Islet of Langerhans (tissue), 1 donor: ENCODE measurements around the gene CNOT8.
"Not testable (repeated sequence)": the region's sequence is repeated elsewhere in the genome, so short reads cannot be mapped to it uniquely, and the experiment has no call there.

Source experiments
- FAIRE-seq: peaks from one replicate; lab custom pipeline; 2011; peaks lifted over from hg19 to GRCh38; lab: Jason Lieb, UNC

Gene CNOT8

DNA sequence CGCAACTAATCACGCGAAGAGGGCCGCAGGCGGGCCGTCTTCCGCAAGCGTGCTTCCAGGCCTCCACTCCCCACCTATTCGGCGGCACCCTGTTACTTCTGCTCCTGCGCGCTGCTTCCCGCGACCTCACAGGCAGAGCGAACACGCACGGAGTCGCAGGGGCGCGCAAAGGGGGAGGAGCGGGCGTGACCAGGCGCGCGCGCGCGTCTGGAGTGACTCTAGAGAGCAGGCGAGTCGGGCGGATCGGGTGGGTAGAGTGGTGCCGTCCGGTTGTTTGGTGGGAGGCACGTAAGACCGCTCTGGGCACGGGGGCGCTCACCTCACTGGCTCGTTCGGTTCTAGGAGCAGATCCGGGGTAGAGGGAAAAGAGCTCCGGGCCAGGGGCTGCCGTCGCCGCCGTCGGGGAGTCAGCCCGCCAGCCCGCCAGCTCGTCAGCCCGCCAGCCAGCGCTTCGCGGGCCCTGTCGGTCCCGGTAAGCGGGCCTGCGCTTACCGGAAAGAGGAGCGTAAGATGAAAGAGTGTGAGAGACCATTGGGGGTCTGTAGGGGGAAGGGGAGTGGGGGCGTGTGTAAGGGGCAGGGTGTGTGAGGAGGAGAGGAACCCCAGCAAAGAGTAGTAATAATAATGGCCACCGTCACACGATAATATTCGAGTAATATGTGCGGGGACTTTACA is at the start of gene CNOT8:
CNOT8 (plus strand) TSS at position 331 of the 675 bp plus-strand sequence. CDS start 4,652 bp downstream, outside the sequence.
- no peak for FAIRE-seq

DNA sequence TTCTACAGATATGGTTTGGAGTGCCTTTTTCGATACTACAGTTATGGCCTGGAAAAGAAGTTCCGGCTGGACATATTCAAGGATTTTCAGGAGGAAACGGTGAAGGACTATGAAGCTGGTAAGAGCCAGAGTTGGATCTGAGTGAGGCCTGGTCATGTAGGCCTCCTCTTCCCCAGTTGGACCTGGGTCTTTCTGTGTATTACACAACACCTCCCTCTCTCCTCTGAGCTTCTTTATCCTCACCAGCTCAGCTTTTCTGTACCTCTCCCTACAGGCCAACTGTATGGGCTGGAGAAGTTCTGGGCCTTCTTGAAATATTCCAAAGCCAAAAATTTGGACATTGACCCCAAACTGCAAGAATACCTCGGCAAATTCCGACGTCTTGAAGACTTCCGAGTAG is 47.2 kb upstream of the CNOT8 start:
- no peak for FAIRE-seq

DNA sequence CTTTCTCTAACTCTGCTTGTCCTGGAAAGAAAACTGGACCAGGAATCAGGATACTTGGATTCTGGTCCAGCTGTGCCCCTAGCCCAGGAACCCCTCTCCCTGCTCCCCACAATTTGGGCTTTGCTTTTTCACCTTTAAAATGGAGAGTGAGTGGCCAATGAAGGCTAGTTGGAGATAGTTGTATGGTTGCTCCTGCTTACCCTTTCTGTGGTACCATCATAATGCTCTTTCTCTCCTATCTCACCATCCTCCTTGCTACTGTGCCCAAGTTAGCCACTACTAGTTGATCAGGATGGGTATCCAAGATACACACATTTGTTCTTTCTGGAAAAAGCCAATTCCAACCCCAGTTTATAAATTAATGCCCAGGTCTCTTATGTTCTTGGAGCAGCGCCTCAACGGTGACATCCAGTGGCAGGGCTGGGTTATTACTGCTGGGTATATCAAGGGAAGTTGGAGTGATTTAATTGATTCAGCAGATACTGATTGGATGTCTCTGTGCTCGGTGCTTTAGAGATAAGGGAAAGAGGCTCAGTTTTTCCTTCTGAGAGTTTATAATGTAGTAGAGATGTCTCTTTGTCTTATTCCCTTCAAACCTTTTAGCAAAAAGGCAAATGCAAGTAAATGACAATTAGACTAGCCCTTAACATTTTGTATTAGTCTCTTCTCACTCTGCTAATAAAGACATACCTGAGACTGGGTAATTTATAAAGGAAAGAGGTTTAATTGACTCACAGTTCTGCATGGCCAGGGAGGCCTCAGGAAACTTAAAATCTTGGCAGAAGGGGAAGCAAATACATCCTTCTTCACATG is 46.6 kb upstream of the CNOT8 start:
- no peak for FAIRE-seq

DNA sequence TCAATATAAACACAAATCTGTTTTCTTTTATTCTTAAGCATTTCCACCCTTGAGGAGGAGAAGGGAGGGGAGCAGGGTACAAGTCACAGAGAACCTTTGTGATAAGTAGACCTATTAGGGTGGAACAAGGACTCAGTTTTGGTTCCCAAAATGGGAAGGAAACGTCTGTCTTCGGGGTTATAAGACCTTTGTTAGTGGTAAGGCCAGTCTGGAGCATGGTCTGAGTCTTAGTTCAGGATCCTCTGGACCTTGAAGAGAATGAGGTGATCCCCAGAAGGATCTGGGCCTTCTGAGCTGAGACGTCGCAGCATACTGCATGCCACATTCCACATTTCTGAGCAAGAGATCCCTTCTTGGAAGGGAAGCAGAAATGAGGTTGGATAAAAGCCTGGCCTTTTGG is 45.3 kb upstream of the CNOT8 start:
- no peak for FAIRE-seq

DNA sequence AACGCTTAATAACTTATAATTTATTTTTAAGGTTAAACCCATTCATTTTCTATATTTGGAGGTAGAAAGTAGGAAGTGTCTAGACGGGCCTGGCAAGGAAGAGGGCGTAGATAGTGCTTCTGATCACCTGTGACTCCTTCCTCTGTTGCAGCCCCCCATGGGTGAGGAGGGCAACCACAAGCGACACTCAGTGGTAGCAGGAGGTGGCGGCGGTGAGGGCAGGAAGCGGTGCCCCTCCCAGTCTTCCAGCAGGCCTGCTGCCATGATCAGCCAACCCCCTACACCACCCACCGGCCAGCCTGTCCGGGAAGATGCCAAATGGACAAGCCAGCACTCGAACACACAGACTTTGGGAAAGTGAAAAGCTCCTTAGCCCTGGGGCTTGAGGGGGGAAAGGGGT is 44.7 kb upstream of the CNOT8 start:
- no peak for FAIRE-seq

DNA sequence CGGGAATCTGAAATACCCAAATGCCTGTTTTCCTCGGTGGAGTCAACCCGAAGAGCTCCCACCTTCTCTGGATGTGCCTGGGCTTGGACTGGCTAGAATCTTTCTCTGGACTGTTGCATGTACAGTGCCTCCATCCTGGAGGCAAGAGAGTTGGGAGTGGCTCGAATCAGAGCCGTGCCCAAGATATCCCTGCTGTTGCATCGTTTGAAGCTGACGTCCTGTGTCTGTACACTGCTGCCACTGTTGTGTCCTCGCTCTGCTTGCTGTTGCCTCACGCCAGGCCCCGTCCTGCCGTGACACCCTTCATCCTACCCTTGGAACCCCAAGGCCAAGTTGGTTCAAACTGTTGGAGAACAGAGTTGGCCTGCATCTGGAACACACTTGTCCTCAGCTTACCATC is 43.4 kb upstream of the CNOT8 start:
- no peak for FAIRE-seq

DNA sequence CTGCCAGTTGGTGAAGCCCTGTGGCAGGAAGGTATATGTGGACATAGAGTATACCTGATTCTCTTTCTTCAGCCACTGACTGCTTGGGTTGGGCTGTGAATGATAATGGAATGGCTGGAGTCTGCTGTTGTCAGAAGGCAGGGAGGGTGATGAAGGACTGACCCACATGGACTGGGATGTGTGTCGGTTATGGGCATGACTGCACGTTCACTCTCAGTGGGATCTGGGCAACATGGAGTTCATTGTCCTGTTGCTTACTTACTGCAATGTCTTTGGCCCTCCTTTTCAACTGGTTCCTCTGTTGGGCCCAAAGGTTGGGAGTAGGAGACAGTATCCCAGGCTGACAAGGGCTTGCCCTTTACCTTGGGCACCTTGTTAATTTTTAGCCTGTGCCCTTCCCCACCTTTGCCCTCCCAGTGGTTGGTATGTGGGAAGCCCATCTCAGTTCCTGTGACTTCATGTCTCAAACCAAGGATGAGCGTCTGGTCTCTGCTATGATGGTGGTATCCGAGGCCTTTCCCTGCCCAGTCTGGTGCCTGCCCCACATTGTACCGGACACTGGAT is 42.7 kb upstream of the CNOT8 start:
- FAIRE-seq, result no peak

DNA sequence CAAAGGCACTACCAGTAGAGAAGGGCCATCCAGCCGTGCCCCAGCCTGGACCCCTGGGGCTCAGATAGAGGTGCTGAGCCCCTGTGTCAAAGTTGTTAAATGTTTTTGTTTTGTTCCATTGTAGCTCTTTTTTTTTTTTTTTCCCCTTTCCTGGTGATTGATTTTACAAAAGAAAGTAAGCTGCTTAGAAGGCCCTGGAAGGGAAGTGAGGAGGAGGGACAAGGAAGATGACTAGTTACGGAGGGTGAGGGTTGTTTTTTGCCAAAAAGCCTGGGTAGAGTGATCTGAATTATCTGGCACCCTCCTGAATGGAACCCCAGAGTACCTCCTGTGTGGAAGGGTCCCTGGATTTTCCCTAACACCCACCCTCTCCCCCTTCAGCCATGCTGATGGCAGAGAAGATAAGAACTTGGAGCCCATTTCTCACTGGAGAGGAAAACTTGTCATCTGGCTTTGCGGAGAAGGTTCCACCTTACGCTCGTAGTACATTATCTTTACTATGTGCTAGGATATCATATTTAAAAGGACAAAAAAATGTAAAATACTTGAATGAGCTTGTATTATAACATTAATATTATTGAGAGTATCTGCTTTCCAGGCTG is 41.4 kb upstream of the CNOT8 start:
- FAIRE-seq, result no peak

DNA sequence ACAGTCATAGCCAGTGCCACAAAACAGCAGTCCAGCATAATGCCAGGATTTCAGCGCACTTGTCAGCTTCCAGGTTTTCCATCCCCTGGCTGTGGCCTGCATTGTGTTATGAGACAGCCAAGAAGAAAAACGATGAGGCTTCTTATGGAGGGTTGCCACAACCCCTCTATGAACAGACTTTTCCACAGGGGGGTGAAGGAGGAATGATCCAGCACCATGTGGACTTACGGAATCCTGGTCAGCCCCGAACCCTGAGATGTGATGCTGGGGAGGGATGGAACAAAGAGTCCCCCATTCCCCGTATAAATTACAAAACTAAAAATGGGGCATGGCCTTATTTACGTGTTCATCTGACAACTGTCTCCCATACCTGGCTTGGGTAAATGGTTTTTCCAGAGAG is 40.6 kb upstream of the CNOT8 start:
- no peak for FAIRE-seq

DNA sequence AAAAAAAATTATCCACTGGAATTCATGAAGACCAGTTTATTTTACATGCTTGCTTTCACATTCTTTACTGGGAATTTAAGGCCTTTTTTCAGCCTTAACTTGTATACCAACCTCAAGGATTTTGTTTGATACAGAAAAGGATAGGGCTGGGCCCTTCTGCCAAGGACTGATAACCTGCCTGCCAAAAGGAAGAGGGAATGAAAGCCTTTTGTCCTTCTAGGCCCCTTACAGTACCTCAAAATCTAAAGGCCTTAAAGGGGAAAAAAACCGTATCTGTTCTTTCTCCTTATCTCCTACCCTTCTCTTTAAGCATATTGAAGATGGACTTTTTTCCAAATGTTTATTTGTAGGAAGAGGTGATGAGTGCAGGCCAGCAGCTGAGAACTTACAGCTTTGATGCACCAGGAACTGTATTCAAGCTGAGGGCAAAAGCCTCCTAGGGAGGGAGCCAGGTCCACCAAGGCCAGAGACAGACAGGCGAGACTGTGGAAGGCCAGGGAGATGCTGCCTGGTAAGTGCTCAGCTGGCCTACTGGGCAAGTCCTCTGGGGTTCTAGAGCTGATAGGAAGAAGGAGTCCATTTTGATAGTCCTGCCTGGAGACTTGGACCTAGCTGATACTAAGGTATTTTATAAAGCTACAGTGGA is 39.8 kb upstream of the CNOT8 start:
- no peak for FAIRE-seq

DNA sequence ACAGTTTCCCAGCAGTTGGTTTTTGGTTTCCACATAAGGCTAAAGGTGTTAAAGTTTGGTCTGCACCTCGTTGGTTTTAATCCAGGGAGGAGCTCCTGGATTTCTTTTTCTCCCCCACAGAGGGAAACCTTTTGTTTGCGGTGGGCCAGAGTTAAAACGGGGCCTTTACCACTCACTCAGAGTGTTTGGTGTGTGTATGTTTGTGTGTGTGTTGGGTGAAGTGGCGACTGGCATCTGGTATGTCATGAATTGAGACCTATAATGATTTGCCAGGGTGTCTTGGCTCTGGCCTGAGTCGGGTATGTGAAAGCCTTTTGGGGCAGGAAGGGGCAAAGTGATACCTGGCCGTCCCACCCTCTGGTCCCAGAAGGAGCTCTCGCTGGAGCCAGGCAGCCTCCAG is 38.9 kb upstream of the CNOT8 start:
- FAIRE-seq, result no peak

DNA sequence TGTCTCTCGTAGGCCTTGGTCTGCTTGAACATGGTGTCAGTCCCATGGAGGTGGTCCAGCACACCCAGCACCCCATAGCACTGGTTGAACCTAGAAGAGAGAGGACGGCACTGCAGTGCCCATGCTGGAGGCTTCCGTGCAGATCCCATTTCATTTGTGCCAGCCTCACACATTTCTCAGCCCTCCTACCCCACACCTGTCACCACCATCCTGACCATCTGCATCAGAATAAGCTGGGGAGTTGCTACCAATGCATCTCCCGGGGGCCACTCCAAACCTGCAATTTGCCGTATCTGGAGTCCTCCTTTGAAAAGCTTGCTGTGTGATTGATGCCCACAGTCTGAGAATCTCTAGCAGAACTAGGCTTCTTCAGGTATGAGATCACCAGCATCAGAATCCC is 38.0 kb upstream of the CNOT8 start:
- no peak for FAIRE-seq

DNA sequence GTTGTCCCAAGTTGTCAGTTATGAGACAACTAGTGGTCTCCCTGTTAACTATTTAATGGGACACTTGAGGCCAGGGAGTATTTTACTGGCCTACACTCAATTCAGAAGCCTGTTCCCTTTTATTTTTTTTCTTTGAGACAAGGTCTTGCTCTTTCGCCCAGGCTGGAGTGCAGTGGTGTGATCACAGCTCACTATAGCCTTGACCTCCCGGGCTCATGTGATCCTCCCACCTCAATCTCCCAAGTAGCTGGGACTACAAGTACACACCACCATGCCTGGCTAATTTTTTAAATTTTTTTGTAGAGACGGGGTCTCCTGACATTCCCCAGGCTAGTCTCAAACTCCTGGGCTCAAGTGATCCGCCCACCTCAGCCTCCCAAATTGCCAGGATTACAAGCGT is 35.5 kb upstream of the CNOT8 start:
- not testable (repeated sequence) for FAIRE-seq

DNA sequence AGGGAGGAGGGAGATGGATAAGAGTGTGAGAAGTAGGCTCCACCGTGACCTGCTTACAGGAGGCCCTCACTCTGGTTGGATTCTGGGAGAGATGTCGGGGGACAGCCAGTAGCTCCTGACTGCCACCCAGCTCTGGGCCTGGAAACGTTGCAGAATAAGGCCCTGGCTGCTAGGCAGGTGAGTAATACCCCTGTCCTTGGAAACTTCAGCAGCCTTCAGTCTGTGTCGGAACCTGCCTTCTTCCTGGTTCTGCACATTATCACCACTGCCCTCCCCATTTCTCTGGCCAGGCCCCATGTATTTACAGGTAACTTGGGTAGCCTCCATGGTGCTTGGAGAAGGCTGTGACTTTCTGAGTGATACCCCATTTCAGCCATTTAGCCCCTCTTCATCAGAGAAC is 34.8 kb upstream of the CNOT8 start:
- FAIRE-seq, result no peak

DNA sequence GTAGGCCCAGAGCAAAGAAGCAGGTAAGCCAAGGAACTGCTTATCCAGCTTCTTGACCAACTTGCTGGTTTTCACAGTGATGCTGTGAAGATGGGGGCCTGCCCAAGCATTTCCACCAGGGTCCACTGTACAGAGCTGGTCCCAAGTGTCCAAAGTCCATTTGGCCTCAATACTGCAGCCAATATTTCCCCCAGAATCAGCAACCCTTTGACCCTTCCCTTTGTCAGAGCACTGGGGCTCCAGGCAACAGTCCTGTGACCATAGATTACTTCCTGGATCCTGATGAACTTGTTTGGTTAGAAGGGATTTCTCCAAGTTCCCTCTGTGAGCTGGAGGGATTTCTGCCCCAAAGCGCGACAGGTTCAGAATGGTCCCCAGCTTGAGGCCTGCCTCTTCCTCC is 34.4 kb upstream of the CNOT8 start:
- no peak for FAIRE-seq

DNA sequence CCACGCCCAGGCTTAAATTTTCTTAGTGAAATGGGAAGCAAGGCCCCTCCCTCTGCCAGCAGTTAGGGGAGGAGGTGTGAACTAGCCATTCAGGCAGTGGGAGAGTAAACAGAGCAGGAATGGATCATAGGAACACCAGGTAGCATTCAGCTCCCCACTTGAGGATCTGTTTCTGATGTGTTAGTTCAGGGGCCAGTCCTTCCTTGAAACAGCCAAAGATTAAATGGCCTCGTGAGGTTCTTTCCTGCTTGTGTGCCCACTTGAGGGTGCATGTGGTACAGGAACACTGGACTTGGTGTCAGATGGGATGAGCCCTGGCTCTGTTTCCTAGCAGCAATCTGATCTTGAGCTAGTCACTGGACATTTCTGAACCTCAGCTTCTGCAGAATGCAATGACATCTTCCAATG is 29.2 kb upstream of the CNOT8 start:
- FAIRE-seq, result no peak

DNA sequence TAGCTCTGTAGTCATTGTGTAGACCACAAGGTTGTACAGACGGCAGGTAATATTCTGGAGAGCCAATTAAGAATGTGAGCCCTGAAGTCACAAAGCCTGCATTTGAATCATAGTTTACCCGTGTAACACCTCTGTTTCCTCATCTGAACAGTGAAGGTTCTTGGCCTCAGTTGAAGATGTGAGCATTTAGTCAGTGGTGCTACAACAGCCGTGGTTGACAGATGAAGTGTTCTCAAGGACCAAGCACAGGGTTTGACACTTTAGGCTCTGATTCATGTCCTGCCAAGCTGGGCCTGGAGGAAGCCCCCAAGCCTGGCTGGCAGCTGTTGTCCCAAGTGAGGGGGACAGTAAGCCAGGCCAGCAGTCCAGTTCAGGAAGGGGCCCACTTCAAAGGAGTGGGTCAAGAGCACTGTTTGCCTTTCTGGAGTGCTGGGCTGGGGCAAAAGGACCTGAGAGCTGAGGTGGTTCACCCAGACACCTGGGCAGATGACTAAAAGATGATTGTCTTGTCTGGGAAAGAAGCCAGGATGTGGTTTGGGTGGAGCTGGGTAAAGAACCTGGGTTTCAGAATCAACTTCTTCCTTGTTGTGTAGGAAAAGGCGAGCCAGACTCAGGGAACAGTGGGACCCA is 28.7 kb upstream of the CNOT8 start:
- FAIRE-seq, result no peak

DNA sequence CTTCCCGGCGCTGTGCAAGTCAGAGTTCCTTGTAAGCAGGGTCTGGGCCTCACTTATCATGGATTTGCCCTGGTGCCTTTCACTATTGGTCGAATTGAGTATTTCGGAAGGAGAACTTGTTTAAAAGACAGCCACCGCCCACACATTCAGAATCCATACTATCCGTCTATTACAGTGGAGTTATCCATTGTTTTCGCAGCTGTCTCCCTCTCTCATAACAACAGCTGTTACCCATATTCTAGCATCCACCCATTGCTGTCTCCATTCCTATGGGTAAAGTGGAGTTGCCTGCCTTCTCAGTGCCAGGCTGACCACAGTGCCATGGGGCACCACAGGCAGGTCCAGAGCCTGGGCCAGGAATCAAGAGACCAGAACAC is 28.2 kb upstream of the CNOT8 start:
- FAIRE-seq, result no peak

DNA sequence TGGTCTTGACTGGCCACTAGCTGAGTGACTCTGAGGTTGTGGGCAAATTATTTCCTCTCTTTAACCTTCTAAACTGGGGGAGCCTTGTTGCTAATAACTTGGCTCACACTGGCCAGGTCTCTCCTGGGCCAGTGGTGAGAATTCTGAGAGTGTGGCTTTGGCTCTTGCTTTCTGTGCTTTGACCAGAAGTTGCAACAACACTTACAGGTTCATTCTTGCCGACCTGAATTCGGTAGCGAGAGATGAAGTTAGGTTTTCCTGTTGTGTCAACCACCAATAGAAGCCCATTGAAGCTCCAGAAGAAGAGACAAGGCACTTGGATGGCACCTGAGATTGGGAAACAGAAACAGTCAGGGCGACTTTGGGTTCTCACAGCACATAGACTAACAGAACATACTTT is 27.8 kb upstream of the CNOT8 start:
- no peak for FAIRE-seq

DNA sequence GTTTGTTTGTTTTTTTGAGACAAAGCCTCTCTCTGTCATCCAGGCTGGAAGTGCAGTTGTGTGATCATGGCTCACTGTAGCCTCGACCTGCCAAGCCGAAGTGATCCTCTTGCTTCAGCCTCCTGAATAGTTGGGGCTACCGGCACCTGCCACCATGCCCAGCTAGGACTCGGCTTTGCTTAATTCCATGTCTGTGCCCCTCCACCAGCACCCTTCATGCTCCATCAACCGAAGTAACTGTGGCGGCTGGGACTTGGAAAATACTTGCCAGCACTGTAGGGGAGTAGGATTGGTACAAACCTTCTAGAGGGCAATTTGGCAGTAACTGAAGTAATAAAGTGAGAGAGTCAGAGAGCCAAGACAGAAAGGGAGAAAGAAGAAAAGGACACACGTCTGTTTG is 27.0 kb upstream of the CNOT8 start:
- no peak for FAIRE-seq

DNA sequence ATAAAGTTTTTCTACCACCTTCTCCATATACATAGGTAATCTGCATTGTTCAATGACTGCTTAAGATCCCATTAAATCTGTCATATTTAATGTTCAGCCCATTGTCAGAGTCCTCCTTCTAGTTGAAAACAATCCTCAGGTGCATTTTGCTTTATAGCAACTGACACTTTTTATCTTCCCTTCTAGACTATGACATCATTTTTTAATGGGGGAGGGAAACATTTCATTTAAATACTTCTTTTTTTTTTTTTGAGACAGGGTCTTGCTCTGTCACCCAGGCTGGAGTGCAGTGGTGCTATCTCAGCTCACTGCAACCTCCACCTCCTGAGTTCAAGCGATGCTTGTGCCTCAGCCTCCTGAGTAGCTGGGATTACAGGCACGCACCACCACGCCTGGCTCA is 25.6 kb upstream of the CNOT8 start:
- FAIRE-seq, result not testable (repeated sequence)

DNA sequence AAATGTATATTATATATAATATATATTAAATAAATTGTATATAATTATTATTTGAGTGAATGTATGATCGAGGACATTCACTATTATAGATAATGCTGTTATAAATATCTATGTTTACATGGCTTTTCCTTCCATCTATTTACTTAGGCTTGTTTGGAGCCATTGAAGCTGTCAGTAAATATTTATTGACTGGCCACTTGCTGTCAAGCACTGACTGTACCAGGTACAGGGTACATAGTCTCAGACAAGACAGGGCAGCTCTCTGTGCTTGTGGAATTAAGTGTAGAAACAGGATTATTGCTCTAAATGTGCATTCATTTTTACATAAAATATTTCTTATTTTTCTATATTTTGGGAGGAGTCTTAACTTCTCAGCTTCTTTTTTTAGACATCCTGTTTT is 24.4 kb upstream of the CNOT8 start:
- no peak for FAIRE-seq
